HepG2 (cell line): ENCODE results near the gene TBC1D16. TPM values are rescaled to one million over a fixed set of nuclear protein-coding genes. Genes with fewer than 3 reads are reported as not detected.

Experiments
- ATAC-seq: fragments of 200-7000 bp; cut with Tn5 transposase; 3 replicates; pipeline ENCODE4 v1.9.1; 2020; ENCODE audit warnings: mild to moderate bottlenecking, moderate library complexity
- BruUV-seq: library from RNA; stranded (reverse); fragments of 400-500 nt; replicated peaks from 2 replicates; lab custom pipeline; 2021; lab: Mats Ljungman, UMichigan
- CTCF ChIA-PET: fragments of 300-600 bp; formaldehyde crosslinking; extraction: SDS; loops from one replicate; lab custom pipeline; 2021; ENCODE audit warnings: low total read pairs, inconsistent platforms, low intra/inter-chr PET ratio; lab: Yijun Ruan, JAX
- POLR2A ChIA-PET: fragments of 350-600 bp; sonication (Branson Sonifier 250); formaldehyde crosslinking; loops from one replicate; lab custom pipeline; 2020; ENCODE audit warnings: antibody characterized with exemption, inconsistent platforms; lab: Yijun Ruan, JAX
- DNase-seq: peaks from one replicate; pipeline ENCODE4 v3.0.0-alpha.2; 2015; ENCODE audit warnings: low spot score
- FAIRE-seq: peaks from 3 replicates; lab custom pipeline; 2011; peaks lifted over from hg19 to GRCh38; lab: Jason Lieb, UNC
- H2AFZ ChIP-seq: one replicate; pipeline ENCODE4 v1.6.1; 2011; ENCODE audit warnings: low read length, inconsistent platforms
- H3K27ac ChIP-seq: fragments of 300-600 bp; 3 replicates; pipeline ENCODE4 v1.8.0; 2011; ENCODE audit warnings: mixed run types, mild to moderate bottlenecking, mixed read lengths, low read length, inconsistent platforms; ENCODE audit not compliant: insufficient read depth; ENCODE audit errors: extremely low read length
- H3K27me3 ChIP-seq, 2 experiments: fragments of 200-600 bp in 1 of 2; 2 replicates in 1 of 2; 3 replicates in 1 of 2; pipeline versions ENCODE4 v1.6.0 to v1.8.0; 2011; ENCODE audit warnings: low read length in 2 of 2, mild to moderate bottlenecking in 2 of 2, moderate library complexity in 2 of 2, inconsistent platforms in 1 of 2; ENCODE audit not compliant: insufficient read depth in 2 of 2, control insufficient read depth in 1 of 2
- H3K36me3 ChIP-seq, 2 experiments: fragments of 200-600 bp in 1 of 2; replicated peaks in 1 of 2; 2 replicates in 1 of 2; 3 replicates in 1 of 2; pipeline versions ENCODE4 v1.5.1 to v1.8.0; 2011; ENCODE audit warnings: low read length in 2 of 2, inconsistent platforms in 1 of 2; ENCODE audit not compliant: insufficient read depth in 2 of 2, control insufficient read depth in 1 of 2
- H3K4me1 ChIP-seq: 2 replicates; pipeline ENCODE4 v1.5.1; 2012; ENCODE audit warnings: low read length, inconsistent platforms; ENCODE audit not compliant: insufficient read depth
- H3K4me2 ChIP-seq: 2 replicates; pipeline ENCODE4 v1.6.0; 2011; ENCODE audit warnings: low read depth, low read length, inconsistent platforms
- H3K4me3 ChIP-seq, 3 experiments: fragments of 200-600 bp in 1 of 3; sonication (generic), shearing (Covaris generic) in 1 of 3; replicated peaks in 1 of 3; 2 replicates each; pipeline ENCODE4 v1.5.1; 2011 to 2016; ENCODE audit warnings: low read length in 3 of 3, inconsistent platforms in 2 of 3, low read depth in 2 of 3, mild to moderate bottlenecking in 2 of 3, control low read depth in 1 of 3, mixed read lengths in 1 of 3; ENCODE audit not compliant: insufficient read depth in 1 of 3
- H3K79me2 ChIP-seq: one replicate; pipeline ENCODE4 v1.6.1; 2011; ENCODE audit warnings: low read length, inconsistent platforms; ENCODE audit not compliant: insufficient read depth
- H3K9ac ChIP-seq: 2 replicates; pipeline ENCODE4 v1.6.0; 2011; ENCODE audit warnings: mild to moderate bottlenecking, low read depth, low read length, inconsistent platforms; ENCODE audit not compliant: insufficient read depth
- H3K9me3 ChIP-seq: 2 replicates; pipeline ENCODE4 v1.5.1; 2012; ENCODE audit warnings: mild to moderate bottlenecking, low read length
- H4K20me1 ChIP-seq: 2 replicates; pipeline ENCODE4 v1.6.0; 2011; ENCODE audit warnings: inconsistent platforms, mild to moderate bottlenecking, low read length, moderate library complexity; ENCODE audit not compliant: insufficient read depth
- EZH2 ChIP-seq: conservative IDR thresholded peaks from 2 replicates; pipeline ENCODE4 v1.6.1; 2012; ENCODE audit warnings: mild to moderate bottlenecking, low read depth, low read length, moderate library complexity
- GZF1 ChIP-seq: sonication (generic); formaldehyde crosslinking; IDR thresholded peaks from 2 replicates; pipeline ENCODE4 v1.5.1; 2020; ENCODE audit warnings: mild to moderate bottlenecking, missing genetic modification reagents
- SIN3A ChIP-seq: IDR thresholded peaks from 2 replicates; pipeline ENCODE4 v1.6.1; 2011; ENCODE audit warnings: low read depth, mild to moderate bottlenecking, control low read depth, low read length, borderline replicate concordance
- SMARCE1 ChIP-seq: fragments of 450-650 bp; IDR thresholded peaks from 2 replicates; pipeline ENCODE4 v1.6.1; 2017; ENCODE audit warnings: borderline replicate concordance
- ZNF263 ChIP-seq: sonication (generic); formaldehyde crosslinking; IDR thresholded peaks from 2 replicates; pipeline ENCODE4 v1.4.0; 2020; ENCODE audit warnings: missing genetic modification reagents
- ZSCAN21 ChIP-seq: sonication (generic); formaldehyde crosslinking; IDR thresholded peaks from 2 replicates; pipeline ENCODE4 v1.8.0; 2022; ENCODE audit warnings: mild to moderate bottlenecking, missing genetic modification reagents, moderate library complexity, borderline replicate concordance
- WGBS: methylation state at CpG from one replicate; pipeline ENCODE4 v1.1.6; 2017; ENCODE audit warnings: low lambda C conversion rate; 5-methylcytosine and 5-hydroxymethylcytosine counted together
- in situ Hi-C: cut with HindIII; loops from 2 replicates; pipeline ENCODE4 v1.10.0; 2017; ENCODE audit warnings: low pct_unique_long_range_greater_than_20kb; ENCODE audit not compliant: extremely low pct_ligation_motif_present
- intact Hi-C: fragments of 100-400 bp; cut with micrococcal nuclease; formaldehyde crosslinking; loops from one replicate; pipeline ENCODE4 v1.10.0; 2022; ENCODE audit not compliant: unreplicated experiment
- polyA plus RNA-seq, 8 experiments: library from polyadenylated mRNA; depleted of rRNA in 3 of 8; stranded (reverse) in 7 of 8; unstranded in 1 of 8; fragments of >200 nt; fragmentation: Illumina TruSeq in 4 of 8; extraction: Trizol in 4 of 8; gene quantifications; 2 replicates each; pipeline versions ENCODE4 v1.2.1 to v1.2.3, GENCODE V29; 2011 to 2016; ENCODE audit warnings: low read depth in 4 of 8, missing spikeins in 1 of 8, mixed read lengths in 1 of 8; ENCODE audit not compliant: insufficient read depth in 1 of 8
- total RNA-seq, 5 experiments: library from RNA; depleted of rRNA; stranded (reverse); fragments of >200 nt; fragmentation: Illumina TruSeq; extraction: Trizol; gene quantifications; 2 replicates each; pipeline ENCODE4 v1.2.3, GENCODE V29; 2016; ENCODE audit warnings: low read depth in 1 of 5
- TF ChIP-seq, protein P1 (sequence below): sonication (generic); formaldehyde crosslinking; IDR thresholded peaks from 2 replicates; pipeline ENCODE4 v1.4.0; 2020; ENCODE audit warnings: mild to moderate bottlenecking, missing genetic modification reagents
- TF ChIP-seq, protein P2 (sequence below), 2 experiments: fragments of 450-650 bp in 1 of 2; sonication (generic) in 1 of 2; formaldehyde crosslinking; IDR thresholded peaks; 2 replicates each; pipeline versions ENCODE4 v1.5.0 to v1.8.0; 2020 to 2022; ENCODE audit warnings: mild to moderate bottlenecking in 1 of 2, missing genetic modification reagents in 1 of 2

The TBC1D16 gene
- total and polyA plus RNA-seq, 2 of the 13 experiments (the other 11 are each of a cell fraction or from before 2014, with no cell fraction given) = 14.9 to 24.9 TPM

DNA sequence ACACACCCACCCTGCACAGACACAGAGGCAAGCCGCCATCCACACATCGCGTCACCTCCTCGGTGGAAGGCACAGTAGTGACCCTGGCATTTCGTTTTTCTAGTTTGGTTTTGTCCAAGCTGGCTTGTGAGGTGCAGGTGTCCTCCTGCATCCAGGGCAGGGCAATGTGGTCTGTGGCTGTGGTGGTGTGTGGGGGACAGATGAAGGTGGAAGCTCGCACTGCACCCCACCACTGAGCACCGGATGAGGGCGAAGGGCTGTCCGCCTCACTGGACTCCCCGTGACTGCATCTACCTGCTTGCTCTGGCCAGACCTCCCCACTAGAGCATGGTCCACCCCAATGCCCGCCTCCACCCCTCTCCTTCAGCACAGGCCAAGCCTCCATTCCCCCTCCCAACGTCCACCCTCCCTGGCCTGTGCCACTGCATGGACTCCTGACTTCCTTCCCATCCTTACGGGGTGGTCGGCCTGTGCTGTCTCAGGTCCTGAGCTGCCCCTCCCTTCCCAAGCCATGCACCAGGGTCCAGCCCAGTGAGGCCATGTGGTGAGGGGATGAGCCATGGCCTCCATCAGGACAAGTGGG lies 117.7 kb downstream of the TBC1D16 start:
- Histone ChIP-seq H3K79me2 (no peaks in the 10 kb centered on the region), H3K4me1 (peaks cover 67% of the 10 kb centered on the region), H3K27me3 (peaks cover 3 to 65% of the 10 kb centered on the region in 2 experiments; a peak in 4 of 5 replicates), H3K9me3 (no peaks in the 10 kb centered on the region), H3K9ac (no peak overlapping the region), H2AFZ (no peak overlapping the region), H3K36me3 (no peaks in the 10 kb centered on the region), H3K27ac (no peak overlapping the region), H3K4me3 (no peak overlapping the region), H3K4me2 (no peak overlapping the region), H4K20me1 (no peaks in the 10 kb centered on the region)
- CTCF ChIA-PET = no interaction called here
- 60% methylated on average over 13 of the region's 14 CpGs for WGBS
- in situ Hi-C loops = loop anchor here (5.0 kb wide), 1 partner anchor 111 kb away; no protein-coding TSS in a partner anchor
- FAIRE-seq (no peak), ATAC-seq (no peak), DNase-seq (no peak)
- BruUV-seq = no TSS peak
- TF ChIP-seq ZSCAN21 (0 out of 2 replicates have a peak, but pooled peaks have one; percentile 26), SMARCE1 (no peak)
- intact Hi-C loops = loop anchor here (5.0 to 10.0 kb wide), 2 partner anchors 83 to 176 kb away; partner anchors contain the start of gene CBX4
- POLR2A ChIA-PET = no interaction called here

DNA sequence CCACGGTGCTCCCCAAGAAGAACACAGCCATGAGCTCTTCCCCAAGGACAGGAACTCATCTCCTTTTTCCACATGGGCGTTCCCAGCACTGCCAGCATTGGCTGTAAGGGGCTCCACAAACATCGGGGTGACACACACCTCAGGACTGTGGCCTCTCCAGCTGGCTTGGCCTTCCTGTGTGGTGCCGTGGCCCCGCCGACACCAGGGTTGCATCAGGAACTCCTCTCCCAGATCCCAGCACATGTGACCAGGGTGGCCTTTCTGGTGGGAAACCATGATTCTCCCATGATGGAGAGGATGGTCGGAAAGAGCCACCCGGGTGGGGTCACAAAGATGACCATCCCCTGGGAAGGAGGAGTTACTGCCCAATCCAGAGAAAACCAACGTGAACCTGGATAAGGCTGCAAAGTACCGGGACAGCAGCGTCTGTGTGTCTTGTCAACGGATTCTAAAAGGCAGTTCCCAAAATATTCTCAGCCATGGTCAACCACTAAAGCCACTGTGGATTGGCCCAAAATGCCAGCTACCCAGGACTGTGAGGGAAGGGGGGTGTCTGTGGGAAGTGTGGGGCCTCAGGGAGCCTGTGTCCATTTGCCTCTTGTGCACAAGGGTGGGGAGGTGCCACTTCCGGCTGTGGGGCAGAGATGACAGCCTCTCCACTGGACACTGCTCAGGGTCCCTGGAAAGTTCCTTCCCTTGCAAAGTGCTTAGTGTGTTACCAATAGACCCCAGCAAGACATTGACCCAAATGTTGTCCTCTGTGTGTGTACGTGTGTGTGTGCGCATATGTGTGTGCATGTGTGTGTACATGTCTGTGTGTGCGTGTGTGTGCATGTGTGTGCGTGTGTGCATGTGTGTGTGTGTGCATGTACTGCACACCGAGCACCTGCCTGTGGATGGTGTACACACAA lies 118.4 kb downstream of the TBC1D16 start:
- no TSS peak for BruUV-seq
- in situ Hi-C loops (loop anchor here (5.0 kb wide), 1 partner anchor 110 kb away; no protein-coding TSS in a partner anchor), intact Hi-C loops (loop anchor here (5.0 to 10.0 kb wide), 2 partner anchors 82 to 175 kb away; partner anchors contain the start of gene CBX4)
- Histone ChIP-seq H3K79me2 (no peaks in the 10 kb centered on the region), H3K36me3 (no peaks in the 10 kb centered on the region), H3K9me3 (no peaks in the 10 kb centered on the region), H3K27ac (no peak overlapping the region), H3K9ac (no peak overlapping the region), H3K4me1 (peaks cover 69% of the 10 kb centered on the region), H2AFZ (no peak overlapping the region), H3K27me3 (peaks cover 3 to 72% of the 10 kb centered on the region in 2 experiments; a peak in 4 of 5 replicates), H3K4me3 (no peak overlapping the region), H4K20me1 (no peaks in the 10 kb centered on the region), H3K4me2 (no peak overlapping the region)
- ChIA-PET POLR2A (interaction anchor here (0.6 to 2.0 kb wide), 3 partner anchors 14 to 174 kb away, joined by 4 to 16 read pairs (median 6); no protein-coding TSS in a partner anchor), CTCF (interaction anchor here (0.8 kb wide), 1 partner anchor 11 kb away, joined by 3 read pairs; no protein-coding TSS in a partner anchor)
- WGBS = 36% methylated on average over 12 of the region's 18 CpGs
- TF ChIP-seq GZF1 (CRISPR knock-in tag) (no peak), ZNF263 (CRISPR knock-in tag) (peak; percentile 62; the same call in 1 of the 2 replicates), SIN3A (no peak), EZH2 (0 out of 2 replicates have a peak, but pooled peaks have one; percentile 43)
- TF ChIP-seq, protein P1, sequence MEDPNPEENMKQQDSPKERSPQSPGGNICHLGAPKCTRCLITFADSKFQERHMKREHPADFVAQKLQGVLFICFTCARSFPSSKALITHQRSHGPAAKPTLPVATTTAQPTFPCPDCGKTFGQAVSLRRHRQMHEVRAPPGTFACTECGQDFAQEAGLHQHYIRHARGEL (CRISPR knock-in tag) = 0 out of 2 replicates have a peak, but pooled peaks have one; percentile 15
- TF ChIP-seq, protein P2, sequence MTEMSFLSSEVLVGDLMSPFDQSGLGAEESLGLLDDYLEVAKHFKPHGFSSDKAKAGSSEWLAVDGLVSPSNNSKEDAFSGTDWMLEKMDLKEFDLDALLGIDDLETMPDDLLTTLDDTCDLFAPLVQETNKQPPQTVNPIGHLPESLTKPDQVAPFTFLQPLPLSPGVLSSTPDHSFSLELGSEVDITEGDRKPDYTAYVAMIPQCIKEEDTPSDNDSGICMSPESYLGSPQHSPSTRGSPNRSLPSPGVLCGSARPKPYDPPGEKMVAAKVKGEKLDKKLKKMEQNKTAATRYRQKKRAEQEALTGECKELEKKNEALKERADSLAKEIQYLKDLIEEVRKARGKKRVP (CRISPR knock-in tag; IDR thresholded peaks at IDR 0.05) = peak in 1 of 2 experiments; percentile 37; a peak in 1 of 4 replicates
- no peak for DNase-seq
- ATAC-seq = no peak
- FAIRE-seq = no peak
